ENCODE data around the gene CDK6. TPM values are rescaled to one million over a fixed set of nuclear protein-coding genes. Genes with fewer than 3 reads are reported as not detected.

Gene CDK6
- total RNA-seq, 1 experiment from 2014 or later = 41.4 TPM

DNA sequence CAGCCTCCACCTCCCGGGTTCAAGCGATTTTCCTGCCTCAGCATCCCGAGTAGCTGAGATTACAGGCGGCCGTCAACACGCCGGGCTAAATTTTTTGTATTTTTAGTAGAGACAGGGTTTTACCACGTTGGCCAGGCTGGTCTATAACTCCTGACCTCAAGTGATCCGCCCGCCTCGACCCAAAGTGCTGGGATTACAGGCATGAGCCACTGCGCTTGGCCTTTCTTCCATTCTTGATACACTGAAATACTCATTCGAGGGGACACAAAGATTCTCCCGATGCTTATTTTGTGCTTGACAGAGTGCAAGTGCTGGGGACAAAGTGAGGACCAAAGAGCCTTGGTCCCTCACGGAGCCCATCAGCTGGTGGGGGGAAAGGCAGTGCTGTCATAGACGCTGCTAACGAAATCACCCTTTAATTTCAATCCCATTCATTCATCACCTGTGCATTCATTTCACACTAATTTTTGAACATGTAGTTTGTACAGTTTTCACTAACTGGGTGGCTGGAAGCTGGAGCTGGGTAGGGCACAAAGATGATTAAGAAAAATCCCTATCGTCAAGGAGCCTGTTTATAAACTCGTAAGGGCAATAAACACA, 245.6 kb downstream of the CDK6 start:
- Histone ChIP-seq H4K20me1 (ENCODE audit: insufficient read depth) (peaks cover 24% of the 10 kb centered on the region; the same call in 1 of the 2 replicates), H3K27me3 (ENCODE audit: insufficient read depth, low read length) (no peaks in the 10 kb centered on the region), H3K9me3 (ENCODE audit: control insufficient read depth in 1 of 2, insufficient read depth in 1 of 2, low read depth in 1 of 2, low read length in 2 of 2) (no peaks in the 10 kb centered on the region), H3K79me2 (ENCODE audit: insufficient read depth, low read length) (peaks cover 43% of the 10 kb centered on the region), H3K27ac (ENCODE audit: low read depth, low read length) (no peak overlapping the region), H3K4me1 (ENCODE audit: control insufficient read depth in 1 of 2, insufficient read depth in 2 of 2, low read length in 2 of 2) (peaks cover 3 to 30% of the 10 kb centered on the region in 2 experiments; a peak in 3 of 4 replicates), H3K4me3 (replicated peaks in 1 of 2; ENCODE audit: low read depth in 1 of 2, low read length in 2 of 2) (peak overlapping the region; percentile 80 to 90), H3K36me3 (ENCODE audit: control insufficient read depth in 1 of 2, insufficient read depth in 2 of 2, low read length in 2 of 2) (no peaks in the 10 kb centered on the region; a peak in 1 of 4 replicates), H3K4me2 (ENCODE audit: low read length) (peak overlapping the region; percentile 69), H3K9ac (ENCODE audit: low read length) (no peak overlapping the region; the same call in 1 of the 2 replicates), H3K9me2 (ENCODE audit: insufficient read depth) (no peaks in the 10 kb centered on the region), H2AFZ (ENCODE audit: low read depth, low read length, poor library complexity, severe bottlenecking) (peak overlapping the region; percentile 52)
- no peak for DNase-seq (ENCODE audit: low read depth, low spot score)
- ATAC-seq = no peak
- ChIA-PET RAD21 (ENCODE audit: low non-redundant PET in 1 of 2, low total read pairs in 2 of 2, uncharacterized antibody in 2 of 2, unreplicated experiment in 2 of 2) (no interaction called here), CTCF (interaction anchor here (1.1 to 1.5 kb wide), 3 partner anchors 8 to 62 kb away, joined by 3 to 5 read pairs (median 4); partner anchors contain the start of genes PEX1 and RBM48), POLR2A (interaction anchor here (0.6 to 3.1 kb wide), 3 partner anchors 20 to 467 kb away, joined by 3 to 11 read pairs (median 4); partner anchors contain the start of genes PEX1 and RBM48)
- intact Hi-C loops (cut with micrococcal nuclease) = no loop called here
- no TSS peak for BruUV-seq (replicated peaks)
- no peak for TF ChIP-seq POLR2A (IDR thresholded peaks at IDR 0.05; ENCODE audit: borderline replicate concordance, extremely low read depth, insufficient read depth, insufficient read length)
- TF ChIP-seq SRF (IDR thresholded peaks at IDR 0.05; ENCODE audit: low read depth) = no peak
- no peak for TF ChIP-seq RAD21 (IDR thresholded peaks at IDR 0.05; ENCODE audit: low read depth)
- no peak for TF ChIP-seq YY1 (IDR thresholded peaks at IDR 0.05; ENCODE audit: extremely low read depth, insufficient replicate concordance, low read depth, low read length)
- no peak for TF ChIP-seq ATF3 (IDR thresholded peaks at IDR 0.05)
- TF ChIP-seq, protein P1, sequence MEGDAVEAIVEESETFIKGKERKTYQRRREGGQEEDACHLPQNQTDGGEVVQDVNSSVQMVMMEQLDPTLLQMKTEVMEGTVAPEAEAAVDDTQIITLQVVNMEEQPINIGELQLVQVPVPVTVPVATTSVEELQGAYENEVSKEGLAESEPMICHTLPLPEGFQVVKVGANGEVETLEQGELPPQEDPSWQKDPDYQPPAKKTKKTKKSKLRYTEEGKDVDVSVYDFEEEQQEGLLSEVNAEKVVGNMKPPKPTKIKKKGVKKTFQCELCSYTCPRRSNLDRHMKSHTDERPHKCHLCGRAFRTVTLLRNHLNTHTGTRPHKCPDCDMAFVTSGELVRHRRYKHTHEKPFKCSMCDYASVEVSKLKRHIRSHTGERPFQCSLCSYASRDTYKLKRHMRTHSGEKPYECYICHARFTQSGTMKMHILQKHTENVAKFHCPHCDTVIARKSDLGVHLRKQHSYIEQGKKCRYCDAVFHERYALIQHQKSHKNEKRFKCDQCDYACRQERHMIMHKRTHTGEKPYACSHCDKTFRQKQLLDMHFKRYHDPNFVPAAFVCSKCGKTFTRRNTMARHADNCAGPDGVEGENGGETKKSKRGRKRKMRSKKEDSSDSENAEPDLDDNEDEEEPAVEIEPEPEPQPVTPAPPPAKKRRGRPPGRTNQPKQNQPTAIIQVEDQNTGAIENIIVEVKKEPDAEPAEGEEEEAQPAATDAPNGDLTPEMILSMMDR (IDR thresholded peaks at IDR 0.05 in 2 of 3, conservative IDR thresholded peaks at IDR 0.05 in 1 of 3; ENCODE audit: borderline replicate concordance in 1 of 3, insufficient read depth in 1 of 3, low read depth in 2 of 3, low read length in 2 of 3) = no peak
- TF ChIP-seq TCF7L2 (IDR thresholded peaks at IDR 0.05; ENCODE audit: borderline replicate concordance, extremely low read depth, insufficient read depth, insufficient read length) = no peak
- no peak for TF ChIP-seq ZNF274 (IDR thresholded peaks at IDR 0.05; ENCODE audit: low read depth, low read length)

Data from HCT116 (cell line).